Activated T-cell treated with anti-CD3 and anti-CD28 coated beads, Interleukin-2, amount 50 U/mL, for 24 hours (primary cell): ENCODE results near the gene IL15RA.
"Not testable (repeated sequence)": the region's sequence is repeated elsewhere in the genome, so short reads cannot be mapped to it uniquely, and the experiment has no call there.

ENCODE experiments used
- DNase-seq: peaks from one replicate; pipeline ENCODE4 v3.0.0-alpha.2; 2020
- H3K27ac Mint-ChIP-seq: 2 replicates; pipeline ENCODE4 v1.8.0; 2020; ENCODE audit warnings: mild to moderate bottlenecking, mixed read lengths
- H3K27me3 Mint-ChIP-seq: 2 replicates; pipeline ENCODE4 v1.8.0; 2020; ENCODE audit warnings: mixed read lengths
- H3K36me3 Mint-ChIP-seq: 2 replicates; pipeline ENCODE4 v1.8.0; 2020; ENCODE audit warnings: low read depth, mixed read lengths
- H3K4me1 Mint-ChIP-seq: 2 replicates; pipeline ENCODE4 v1.8.0; 2020; ENCODE audit warnings: low read depth, mixed read lengths
- H3K4me3 Mint-ChIP-seq: 2 replicates; pipeline ENCODE4 v1.8.0; 2020; ENCODE audit warnings: mild to moderate bottlenecking, moderate library complexity, mixed read lengths
- H3K9me3 Mint-ChIP-seq: 2 replicates; pipeline ENCODE4 v1.8.0; 2020; ENCODE audit warnings: mixed read lengths

The IL15RA gene

GRCh38 chr10:6012121-6012905 is 35.0 kb upstream of the IL15RA start:
- peaks cover 69% of the 10 kb centered on the region for H3K4me1 Mint-ChIP-seq
- H3K9me3 Mint-ChIP-seq: no peaks in the 10 kb centered on the region
- H3K27me3 Mint-ChIP-seq: no peaks in the 10 kb centered on the region
- peak overlapping the region; percentile 74 for H3K27ac Mint-ChIP-seq
- no peak overlapping the region for H3K4me3 Mint-ChIP-seq
- no peak for DNase-seq
- peaks cover 66% of the 10 kb centered on the region for H3K36me3 Mint-ChIP-seq

DNA sequence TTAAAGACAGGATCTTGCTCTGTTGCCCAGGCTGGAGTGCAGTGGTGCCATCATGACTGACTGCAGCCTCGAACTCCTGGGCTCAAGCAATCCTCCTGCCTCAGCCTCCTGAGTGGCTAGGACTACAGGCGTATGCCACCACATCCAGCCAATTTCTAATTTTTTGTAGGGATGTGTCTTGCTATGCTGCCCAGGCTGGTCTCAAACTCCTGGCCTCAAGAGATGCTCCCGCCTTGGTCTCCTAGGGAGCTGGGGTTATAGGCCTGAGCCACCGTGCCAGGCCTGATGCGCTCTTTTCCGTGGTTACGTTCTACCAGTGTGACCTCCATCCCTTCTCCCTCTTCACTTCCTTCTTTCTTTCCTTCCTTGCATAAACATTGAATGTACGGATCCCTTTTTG is 34.2 kb upstream of the IL15RA start:
- Mint-ChIP-seq H3K4me3 (no peak overlapping the region), H3K9me3 (no peaks in the 10 kb centered on the region), H3K27me3 (no peaks in the 10 kb centered on the region), H3K27ac (peak overlapping the region; percentile 74), H3K4me1 (peaks cover 63% of the 10 kb centered on the region), H3K36me3 (peaks cover 58% of the 10 kb centered on the region)
- DNase-seq: no peak

GRCh38 chr10:6010569-6010968 is 33.2 kb upstream of the IL15RA start:
- no peak for DNase-seq
- Mint-ChIP-seq H3K9me3 (no peaks in the 10 kb centered on the region), H3K27me3 (no peaks in the 10 kb centered on the region), H3K36me3 (peaks cover 48% of the 10 kb centered on the region), H3K4me1 (peaks cover 55% of the 10 kb centered on the region), H3K4me3 (no peak overlapping the region), H3K27ac (no peak overlapping the region)

DNA sequence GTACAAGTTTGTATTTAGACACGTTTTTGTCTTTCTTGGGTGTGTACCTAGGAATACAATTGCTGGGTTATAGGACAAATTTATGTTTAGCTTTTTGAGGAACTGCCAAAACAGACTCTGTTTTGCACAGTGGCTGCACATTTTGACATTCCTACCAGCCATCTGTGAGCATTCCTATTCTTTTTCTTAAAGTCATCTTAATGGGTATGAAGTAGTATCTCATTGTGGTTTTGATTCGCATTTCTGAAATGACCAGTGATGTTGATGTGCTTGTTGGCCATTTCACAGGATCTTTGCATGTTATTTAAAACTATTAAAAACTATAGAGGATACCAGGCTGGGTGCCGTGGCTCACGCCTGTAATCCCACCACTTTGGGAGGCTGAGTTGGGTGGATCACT is 32.6 kb upstream of the IL15RA start:
- peaks cover 6% of the 10 kb centered on the region for H3K27me3 Mint-ChIP-seq
- H3K4me1 Mint-ChIP-seq: peaks cover 49% of the 10 kb centered on the region
- H3K9me3 Mint-ChIP-seq: no peaks in the 10 kb centered on the region
- DNase-seq: no peak
- peak overlapping the region; percentile 81 for H3K27ac Mint-ChIP-seq
- H3K36me3 Mint-ChIP-seq: peaks cover 42% of the 10 kb centered on the region
- no peak overlapping the region for H3K4me3 Mint-ChIP-seq

DNA sequence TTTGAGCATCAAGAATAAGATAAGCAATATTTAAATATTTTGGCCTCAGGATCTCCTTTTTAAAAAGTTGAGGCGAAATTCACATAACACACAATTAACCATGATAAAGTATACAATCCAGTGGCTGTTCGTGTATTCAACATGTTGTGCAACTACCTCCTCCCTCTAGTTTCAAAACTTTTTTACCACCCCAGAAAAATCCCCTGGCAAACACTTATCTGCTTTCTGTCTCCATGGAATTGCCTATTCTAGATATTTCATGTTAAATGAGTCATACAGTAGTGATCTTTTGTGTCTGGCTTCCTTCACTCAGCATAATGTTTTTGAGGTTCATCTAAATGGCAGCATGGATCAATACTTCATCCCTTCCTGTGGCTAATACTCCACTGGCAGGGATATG is 31.8 kb upstream of the IL15RA start:
- Mint-ChIP-seq H3K27ac (peak overlapping the region; percentile 81), H3K4me1 (peaks cover 42% of the 10 kb centered on the region), H3K4me3 (no peak overlapping the region), H3K36me3 (peaks cover 34% of the 10 kb centered on the region), H3K9me3 (no peaks in the 10 kb centered on the region), H3K27me3 (peaks cover 7% of the 10 kb centered on the region)
- DNase-seq: no peak

DNA sequence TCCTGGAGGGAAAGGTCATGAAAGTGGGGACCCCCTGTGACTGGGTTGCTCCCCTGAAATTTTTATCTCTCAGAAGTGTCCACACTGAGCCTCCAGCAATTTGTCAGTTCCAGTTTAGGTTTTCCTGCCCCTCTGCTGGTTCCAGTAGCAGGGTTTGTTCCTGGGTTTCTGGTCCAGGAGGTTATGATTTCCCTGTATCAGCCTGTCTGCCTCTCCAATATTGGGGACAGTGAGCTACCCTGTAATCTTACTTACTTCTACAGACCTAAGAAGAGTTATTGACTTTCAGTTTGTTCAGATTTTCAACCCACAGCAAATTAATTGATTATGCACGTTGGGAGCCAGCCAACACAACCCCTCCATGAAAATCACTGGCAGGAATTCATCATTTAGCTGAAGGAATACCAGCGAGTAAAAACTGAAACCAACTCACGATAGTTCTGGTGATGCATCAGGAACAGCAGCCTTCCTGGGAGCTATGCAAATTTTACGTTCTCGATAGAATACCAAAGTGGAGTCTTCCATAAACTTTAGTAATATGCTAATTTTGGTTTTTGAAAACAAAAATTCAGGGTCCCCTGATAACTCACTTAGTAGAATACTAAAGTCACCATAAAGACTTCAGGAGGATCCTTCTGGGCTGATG is 31.3 kb upstream of the IL15RA start:
- H3K27ac Mint-ChIP-seq: peak overlapping the region; percentile 81
- peaks cover 29% of the 10 kb centered on the region for H3K36me3 Mint-ChIP-seq
- no peak for DNase-seq
- no peak overlapping the region for H3K4me3 Mint-ChIP-seq
- peaks cover 7% of the 10 kb centered on the region for H3K27me3 Mint-ChIP-seq
- H3K4me1 Mint-ChIP-seq: peaks cover 41% of the 10 kb centered on the region
- H3K9me3 Mint-ChIP-seq: no peaks in the 10 kb centered on the region

DNA sequence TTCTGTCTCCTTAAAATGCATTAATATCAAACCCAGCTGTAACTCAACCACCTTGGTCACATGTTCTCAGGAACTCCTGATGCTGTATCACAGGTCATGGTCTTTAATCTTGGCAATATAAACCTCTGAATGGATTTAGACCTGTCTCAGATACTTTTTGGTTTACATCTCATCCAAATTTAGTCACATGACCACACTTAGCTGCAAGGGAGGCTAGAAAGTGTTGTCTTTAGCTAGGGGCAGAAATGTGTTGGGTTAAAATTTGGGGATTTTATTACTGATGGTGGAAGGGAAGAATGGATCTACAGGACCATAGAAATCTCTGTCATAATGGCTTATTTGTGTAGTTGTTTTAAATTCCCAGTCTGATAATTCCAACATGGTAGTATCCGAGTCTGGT is 29.6 kb upstream of the IL15RA start:
- Mint-ChIP-seq H3K27me3 (peaks cover 7% of the 10 kb centered on the region), H3K36me3 (peaks cover 14% of the 10 kb centered on the region), H3K4me3 (no peak overlapping the region), H3K27ac (no peak overlapping the region), H3K4me1 (peaks cover 44% of the 10 kb centered on the region), H3K9me3 (no peaks in the 10 kb centered on the region)
- no peak for DNase-seq

DNA sequence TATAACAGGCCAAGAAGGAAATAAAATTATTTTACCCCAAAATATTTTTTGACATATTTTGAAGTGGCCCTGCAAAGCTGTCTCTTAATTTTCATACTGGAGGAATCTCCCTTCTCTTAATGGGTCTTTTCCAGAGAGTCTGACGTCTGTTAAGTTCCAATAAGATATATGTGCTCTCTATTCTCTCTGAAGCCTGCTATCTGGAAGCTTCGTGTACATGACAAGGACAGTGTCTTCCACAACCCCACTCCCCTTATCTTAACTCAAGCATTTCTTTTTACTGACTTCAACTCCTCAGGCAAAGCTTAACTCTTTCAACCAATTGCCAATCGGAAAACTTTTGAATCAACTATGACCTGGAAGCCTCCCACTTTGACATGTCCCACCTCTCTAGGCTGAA is 29.2 kb upstream of the IL15RA start:
- Mint-ChIP-seq H3K9me3 (no peaks in the 10 kb centered on the region), H3K4me3 (no peak overlapping the region), H3K4me1 (peaks cover 43% of the 10 kb centered on the region), H3K36me3 (peaks cover 9% of the 10 kb centered on the region), H3K27ac (no peak overlapping the region), H3K27me3 (peaks cover 7% of the 10 kb centered on the region)
- no peak for DNase-seq

DNA sequence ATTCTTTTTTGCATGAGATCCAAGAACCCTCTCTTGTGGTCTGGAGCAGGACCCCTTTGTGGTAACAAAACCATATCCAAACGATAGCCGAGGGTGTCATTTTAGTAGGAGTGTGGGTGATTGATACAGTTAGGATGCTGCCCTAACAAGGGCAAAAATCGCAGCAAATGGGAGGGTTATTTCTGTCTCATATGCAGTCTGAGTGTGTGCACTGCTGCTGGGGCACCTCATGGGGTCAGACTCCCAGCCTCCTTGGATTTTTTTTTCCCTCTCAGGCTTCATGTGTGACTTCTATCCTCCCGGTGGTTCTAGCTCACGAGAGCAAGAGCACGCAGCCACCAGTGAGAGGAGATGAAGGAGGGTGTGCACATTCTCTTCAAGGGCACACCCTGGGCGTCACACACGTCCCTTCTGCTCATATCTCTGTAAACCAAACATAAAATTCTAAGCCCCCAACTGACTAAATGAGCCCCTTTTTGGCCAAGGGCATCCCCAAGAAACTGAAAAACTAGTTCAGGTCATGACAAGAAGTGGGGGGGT is 28.6 kb upstream of the IL15RA start:
- DNase-seq: no peak
- no peaks in the 10 kb centered on the region for H3K9me3 Mint-ChIP-seq
- H3K4me3 Mint-ChIP-seq: no peak overlapping the region
- H3K27me3 Mint-ChIP-seq: peaks cover 7% of the 10 kb centered on the region
- no peak overlapping the region for H3K27ac Mint-ChIP-seq
- H3K4me1 Mint-ChIP-seq: peaks cover 40% of the 10 kb centered on the region
- peaks cover 3% of the 10 kb centered on the region for H3K36me3 Mint-ChIP-seq

- H3K4me3 Mint-ChIP-seq, H3K27ac Mint-ChIP-seq, DNase-seq, H3K9me3 Mint-ChIP-seq, H3K36me3 Mint-ChIP-seq, H3K27me3 Mint-ChIP-seq: not testable (repeated sequence)
- H3K4me1 Mint-ChIP-seq: peaks cover 39% of the 10 kb centered on the region
Measured at GRCh38 chr10:6005161-6005804, 27.9 kb upstream of the IL15RA start.

GRCh38 chr10:6002809-6003510 is 25.6 kb upstream of the IL15RA start:
- peaks cover 7% of the 10 kb centered on the region for H3K27me3 Mint-ChIP-seq
- no peaks in the 10 kb centered on the region for H3K9me3 Mint-ChIP-seq
- no peak overlapping the region for H3K4me3 Mint-ChIP-seq
- H3K27ac Mint-ChIP-seq: peak overlapping the region; percentile 85
- no peaks in the 10 kb centered on the region for H3K36me3 Mint-ChIP-seq
- peaks cover 23% of the 10 kb centered on the region for H3K4me1 Mint-ChIP-seq
- no peak for DNase-seq

DNA sequence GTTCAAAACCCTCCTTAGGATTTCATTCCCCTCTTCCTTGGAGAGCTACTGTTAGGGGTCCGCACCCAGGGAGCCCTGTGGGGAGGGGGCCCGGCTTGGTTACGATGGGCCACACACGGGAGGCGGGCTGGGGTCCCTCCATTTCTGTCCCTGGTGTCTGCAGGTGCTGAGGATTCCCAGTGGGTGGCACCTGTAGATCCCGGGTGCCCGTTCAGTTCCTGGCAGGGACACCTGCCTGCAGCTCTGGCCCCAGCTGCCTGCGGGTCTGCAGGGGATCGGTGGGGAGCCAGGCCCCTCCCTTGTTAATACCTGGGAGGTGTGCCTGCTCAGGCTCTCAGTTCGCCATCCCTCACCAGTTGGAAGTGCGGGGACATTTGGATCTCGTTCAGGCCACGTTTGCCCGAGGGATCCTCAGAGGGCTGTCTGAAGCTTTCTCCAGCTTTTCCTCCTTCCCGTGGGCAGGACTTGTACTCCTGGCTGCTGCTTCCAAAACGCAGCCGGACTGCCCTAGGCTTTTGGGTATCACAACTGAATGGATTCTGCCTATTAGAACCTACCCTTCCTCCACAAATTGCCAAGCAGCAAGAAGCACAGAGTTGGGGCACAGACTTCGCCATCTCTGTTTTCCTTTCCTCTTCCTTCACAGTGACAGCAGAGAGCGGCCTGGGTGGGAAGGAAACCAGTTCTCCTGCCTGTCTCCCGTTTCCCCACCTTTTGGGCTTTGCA is 22.3 kb upstream of the IL15RA start:
- no peak overlapping the region for H3K27ac Mint-ChIP-seq
- no peaks in the 10 kb centered on the region for H3K36me3 Mint-ChIP-seq
- H3K4me3 Mint-ChIP-seq: no peak overlapping the region
- H3K27me3 Mint-ChIP-seq: peaks cover 6% of the 10 kb centered on the region
- peaks cover 23% of the 10 kb centered on the region for H3K4me1 Mint-ChIP-seq
- DNase-seq: no peak
- H3K9me3 Mint-ChIP-seq: no peaks in the 10 kb centered on the region

DNA sequence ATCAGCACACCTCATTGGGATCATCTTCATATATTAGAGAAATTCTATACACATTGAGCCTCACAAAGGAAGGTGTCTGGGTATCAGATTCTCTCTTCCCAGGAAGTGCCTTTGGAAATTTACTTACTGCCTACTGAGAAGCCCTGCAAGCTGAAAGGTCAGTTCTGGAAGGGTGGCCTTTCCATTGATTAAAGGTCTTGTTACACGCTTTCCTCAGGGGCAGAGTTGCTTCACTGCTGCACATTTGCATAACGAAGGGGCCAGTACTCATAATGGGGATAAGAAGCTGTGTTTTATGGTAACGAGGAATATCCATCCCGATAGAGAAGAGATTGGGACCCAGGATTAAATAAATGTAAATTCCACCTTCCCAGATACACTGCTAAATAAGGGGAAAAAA is 19.4 kb upstream of the IL15RA start:
- DNase-seq: no peak

DNA sequence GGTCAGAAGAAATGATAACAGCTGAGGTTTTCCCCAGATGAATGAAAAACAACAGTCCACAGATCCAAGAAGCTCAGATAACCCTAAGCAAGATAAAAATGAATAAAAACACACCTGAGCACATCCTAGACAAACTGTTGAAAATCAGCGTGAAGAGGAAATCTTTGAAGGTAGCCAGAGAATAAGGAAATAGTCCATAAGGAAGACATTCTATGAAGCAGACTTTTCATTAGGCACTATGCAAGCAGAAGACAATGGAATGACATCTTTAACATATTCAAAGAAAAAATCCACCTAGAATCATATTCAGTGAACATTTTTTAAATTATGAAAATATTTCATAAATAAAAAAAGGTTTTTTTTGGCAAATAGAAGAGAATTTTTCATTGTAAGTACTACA is 15.1 kb upstream of the IL15RA start:
- Mint-ChIP-seq H3K4me3 (no peak overlapping the region), H3K27ac (no peak overlapping the region), H3K36me3 (no peaks in the 10 kb centered on the region), H3K9me3 (peaks cover 14% of the 10 kb centered on the region), H3K27me3 (peaks cover under 1% of the 10 kb centered on the region), H3K4me1 (peaks cover 8% of the 10 kb centered on the region)
- DNase-seq: no peak

More for the DNA sequence above, 19.4 kb upstream of the IL15RA start:
- Mint-ChIP-seq H3K4me1 (peaks cover 5% of the 10 kb centered on the region), H3K9me3 (peaks cover 8% of the 10 kb centered on the region), H3K36me3 (no peaks in the 10 kb centered on the region), H3K4me3 (no peak overlapping the region), H3K27me3 (peaks cover 6% of the 10 kb centered on the region), H3K27ac (no peak overlapping the region)
